ENCODE measurements around the gene CD14.
"Not testable (repeated sequence)": the region's sequence is repeated elsewhere in the genome, so short reads cannot be mapped to it uniquely, and the experiment has no call there.

Gene CD14

GRCh38 chr5:140633021-140633471 is at the start of gene CD14:
TSS of gene CD14 (minus strand) at chr5:140633175. CDS start at chr5:140633071, 104 bp downstream.
- no peak for DNase-seq

- DNase-seq = no peak
These were observed 46.0 kb upstream of the CD14 start for GRCh38 chr5:140678993-140679392.

GRCh38 chr5:140677947-140678346 is 45.0 kb upstream of the CD14 start:
- no peak for DNase-seq

- no peak for DNase-seq
These were observed 41.7 kb upstream of the CD14 start for GRCh38 chr5:140674629-140675028.

- no peak for DNase-seq
These were observed 41.2 kb upstream of the CD14 start for GRCh38 chr5:140674211-140674610.

GRCh38 chr5:140673187-140673976 is 40.4 kb upstream of the CD14 start, which contains the start of gene DND1:
TSS of gene DND1 (minus strand) at chr5:140673576. CDS start at chr5:140673542, 34 bp downstream.
- DNase-seq = no peak

GRCh38 chr5:140672455-140673186 is 39.6 kb upstream of the CD14 start:
- no peak for DNase-seq

- DNase-seq = no peak
These were observed 38.6 kb upstream of the CD14 start for GRCh38 chr5:140671472-140672125.

GRCh38 chr5:140671035-140671434 is 38.1 kb upstream of the CD14 start:
- DNase-seq = not testable (repeated sequence)

GRCh38 chr5:140664359-140665119 is 31.6 kb upstream of the CD14 start, which contains the start of gene WDR55:
TSS of gene WDR55 (plus strand) at chr5:140664904. CDS start at chr5:140664913, 9 bp downstream.
- DNase-seq = peak; percentile 98

GRCh38 chr5:140664030-140664358 is 31.0 kb upstream of the CD14 start:
- no peak for DNase-seq

- DNase-seq = not testable (repeated sequence)
These were observed 27.4 kb upstream of the CD14 start for GRCh38 chr5:140660371-140660770.

GRCh38 chr5:140658870-140659269 is 25.9 kb upstream of the CD14 start:
- DNase-seq = no peak

GRCh38 chr5:140647042-140647419 is 14.1 kb upstream of the CD14 start:
- no peak for DNase-seq

- DNase-seq = no peak
These were observed 9.7 kb upstream of the CD14 start for GRCh38 chr5:140642718-140643117.

GRCh38 chr5:140641716-140642115 is 8.7 kb upstream of the CD14 start:
- no peak for DNase-seq

GRCh38 chr5:140639148-140639981 is 6.4 kb upstream of the CD14 start, which contains the start of gene TMCO6:
TSS of gene TMCO6 (plus strand) at chr5:140639451. CDS start at chr5:140639528, 77 bp downstream.
- DNase-seq = peak; percentile 97

GRCh38 chr5:140638898-140639147 is 5.8 kb upstream of the CD14 start:
- not testable (repeated sequence) for DNase-seq

GRCh38 chr5:140637371-140638100 is 4.6 kb upstream of the CD14 start:
- DNase-seq = no peak

- no peak for DNase-seq
These were observed 2.6 kb upstream of the CD14 start for GRCh38 chr5:140635291-140636257.
